ENCODE data around the gene USP12. TPM values are rescaled to one million over a fixed set of nuclear protein-coding genes. Genes with fewer than 3 reads are reported as not detected.

Gene USP12
- 23.6 and 25.8 TPM in 2 replicates for total RNA-seq

GRCh38 chr13:27171244-27171826 lies at the start of gene USP12:
Gene USP12 (minus strand): TSS chr13:27171811. CDS start chr13:27171639, 172 bp downstream.

Other genes with a start within 250 kb of the USP12 start
- 361 and 425 TPM in 2 replicates for gene RPL21, start 79.7 kb upstream of the USP12 start, total RNA-seq
- gene RASL11A, start 99.0 kb upstream of the USP12 start, total RNA-seq, result 1.1 and 2.1 TPM in 2 replicates

Data from hair follicle dermal papilla cell (primary cell).